SK-MEL-5 (cell line): ENCODE results near the gene ZDHHC22. TPM values are rescaled to one million over a fixed set of nuclear protein-coding genes. Genes with fewer than 3 reads are reported as not detected.
A peak's percentile ranks its signal among the peaks of the same experiment; 100 is the strongest.

Source experiments
- DNase-seq: peaks from one replicate; pipeline ENCODE4 v3.0.0-alpha.2; 2016; ENCODE audit warnings: low read depth, low spot score
- in situ Hi-C: cut with HindIII; loops from 2 replicates; pipeline ENCODE4 v1.10.0; 2016; ENCODE audit warnings: low sequenced_read_pairs, high pct_unique_total_duplicates, low pct_unique_long_range_greater_than_20kb
- total RNA-seq: library from RNA; depleted of rRNA; stranded (reverse); fragments of >200 nt; shearing (Covaris generic); gene quantifications from 2 replicates; pipeline ENCODE4 v1.2.3, GENCODE V29; 2014

ZDHHC22 gene
- total RNA-seq, 1 experiment from 2014 or later = 0.13 TPM

- in situ Hi-C loops = no loop called here
Observed at GRCh38 chr14:77170045-77170444, 28.5 kb upstream of the ZDHHC22 start.

GRCh38 chr14:77161011-77161410 is 19.4 kb upstream of the ZDHHC22 start:
- no peak for DNase-seq
- in situ Hi-C loops = no loop called here

More at GRCh38 chr14:77170045-77170444, 28.5 kb upstream of the ZDHHC22 start:
- no peak for DNase-seq

GRCh38 chr14:77158882-77159255 is 17.3 kb upstream of the ZDHHC22 start:
- DNase-seq = no peak
- in situ Hi-C loops = no loop called here

- in situ Hi-C loops = no loop called here
- DNase-seq = no peak
Observed at GRCh38 chr14:77158175-77158881, 16.7 kb upstream of the ZDHHC22 start.

- DNase-seq = no peak
- in situ Hi-C loops = no loop called here
Observed at GRCh38 chr14:77157740-77158139, 16.1 kb upstream of the ZDHHC22 start.

DNA sequence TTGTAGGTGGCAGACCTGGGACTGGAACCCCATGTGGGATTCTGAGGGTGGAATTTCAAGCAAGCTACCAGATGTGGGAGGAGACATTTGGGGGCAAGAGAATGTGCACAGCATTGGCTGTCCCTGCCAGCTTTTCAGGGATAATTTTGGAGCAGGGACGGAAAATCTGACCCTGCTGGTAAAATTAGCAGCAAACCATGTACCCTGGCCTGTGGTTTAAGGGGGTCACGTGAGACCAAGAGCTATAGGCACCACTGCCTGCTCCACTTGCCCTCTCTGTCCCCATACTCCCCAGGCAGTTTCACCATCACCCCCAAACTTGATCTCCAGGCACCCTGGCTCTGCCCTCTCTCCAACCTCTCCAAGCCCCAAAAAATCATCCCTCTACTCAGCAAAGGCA is 13.5 kb upstream of the ZDHHC22 start:
- no peak for DNase-seq
- in situ Hi-C loops = no loop called here

DNA sequence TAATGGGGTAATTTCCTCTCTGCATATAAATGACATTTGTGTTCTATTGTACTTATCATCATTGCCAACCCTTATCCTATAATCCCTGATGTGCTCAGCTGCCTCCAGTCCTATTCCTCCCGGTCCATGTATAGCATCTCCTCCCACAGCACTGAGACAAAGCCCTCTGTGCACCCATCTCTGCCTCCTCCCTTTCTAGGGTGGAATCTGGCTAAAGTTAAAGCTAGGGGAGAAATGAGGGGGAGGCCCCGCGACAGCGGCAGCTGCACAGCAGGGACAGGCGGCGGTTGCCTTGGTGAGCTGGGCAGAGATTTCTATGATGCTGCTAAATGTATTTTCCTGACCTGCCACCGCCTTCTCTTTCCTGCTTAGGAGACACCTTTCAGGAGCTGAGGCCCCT is 12.8 kb upstream of the ZDHHC22 start:
- in situ Hi-C loops = no loop called here
- DNase-seq = no peak

DNA sequence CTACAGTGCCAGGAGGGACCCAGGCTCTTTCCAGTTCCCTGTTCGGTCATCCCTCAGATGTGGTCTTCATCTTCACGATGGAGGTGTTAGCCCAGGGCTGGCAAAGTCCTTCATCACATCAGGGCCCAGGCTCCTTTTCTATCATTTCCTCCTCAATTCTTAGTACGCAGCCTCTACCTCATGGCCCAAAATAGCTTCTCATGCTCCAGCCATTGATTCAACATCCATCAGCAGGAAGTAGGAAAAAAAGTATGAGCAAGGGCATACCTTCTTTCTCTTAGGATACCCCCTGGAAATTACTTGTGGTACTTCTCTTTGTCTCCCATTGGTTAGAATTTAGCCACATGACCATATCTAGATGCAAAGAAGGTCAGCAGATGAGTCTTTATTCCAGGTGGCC is 12.2 kb upstream of the ZDHHC22 start:
- no peak for DNase-seq
- in situ Hi-C loops = no loop called here

DNA sequence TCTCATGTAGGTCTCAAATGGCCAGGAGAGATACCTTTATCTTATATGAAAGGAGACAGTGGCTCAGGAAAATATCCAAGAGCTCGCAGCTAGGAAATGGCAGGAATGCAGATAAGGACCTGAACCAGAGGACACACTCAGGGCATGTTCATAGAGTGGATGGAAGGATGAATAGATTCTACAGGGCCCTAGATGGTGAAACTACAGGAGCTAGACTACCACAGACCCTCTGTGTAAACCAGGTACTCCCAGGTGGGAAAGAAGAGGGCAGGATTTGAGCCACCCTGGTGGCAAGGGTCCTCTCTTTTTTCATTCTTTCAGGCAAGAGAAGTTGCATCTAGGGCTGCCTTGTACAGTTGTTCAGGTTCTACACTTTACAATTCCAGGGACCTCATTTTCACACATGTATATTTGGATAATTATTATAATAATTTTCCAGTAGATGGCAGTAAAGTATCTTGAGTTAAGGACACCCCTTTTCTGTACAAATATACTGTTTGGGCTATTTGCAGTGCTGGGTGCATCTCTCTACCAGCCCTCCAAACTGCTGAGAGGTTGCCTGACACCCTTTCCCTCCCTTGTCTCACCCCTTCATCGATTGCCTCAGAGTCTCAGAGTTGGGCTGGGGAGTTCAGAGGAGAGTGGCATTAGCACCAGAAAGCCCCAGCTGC is 10.5 kb upstream of the ZDHHC22 start:
- in situ Hi-C loops = no loop called here
- peak; percentile 48 for DNase-seq

DNA sequence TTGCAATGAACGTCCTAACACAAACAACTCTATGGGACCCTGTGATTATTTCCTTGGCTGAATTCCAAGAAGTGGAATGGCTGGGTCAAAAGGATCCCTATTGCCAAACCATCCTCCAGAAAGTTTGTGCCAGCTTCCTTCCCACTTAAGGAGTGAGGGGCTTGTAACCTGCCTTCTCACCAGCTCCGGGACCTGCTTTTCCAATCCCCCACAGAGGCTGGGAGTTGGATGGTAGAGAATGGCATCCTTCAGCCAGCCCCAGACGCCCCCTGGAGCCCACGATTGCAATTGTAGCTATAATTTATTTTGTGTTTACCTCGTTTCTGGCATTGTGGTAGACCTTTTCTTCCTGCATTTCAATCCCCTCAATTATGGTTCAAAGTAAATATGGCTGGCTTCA is 9.7 kb upstream of the ZDHHC22 start:
- in situ Hi-C loops = no loop called here
- peak; percentile 51 for DNase-seq

DNA sequence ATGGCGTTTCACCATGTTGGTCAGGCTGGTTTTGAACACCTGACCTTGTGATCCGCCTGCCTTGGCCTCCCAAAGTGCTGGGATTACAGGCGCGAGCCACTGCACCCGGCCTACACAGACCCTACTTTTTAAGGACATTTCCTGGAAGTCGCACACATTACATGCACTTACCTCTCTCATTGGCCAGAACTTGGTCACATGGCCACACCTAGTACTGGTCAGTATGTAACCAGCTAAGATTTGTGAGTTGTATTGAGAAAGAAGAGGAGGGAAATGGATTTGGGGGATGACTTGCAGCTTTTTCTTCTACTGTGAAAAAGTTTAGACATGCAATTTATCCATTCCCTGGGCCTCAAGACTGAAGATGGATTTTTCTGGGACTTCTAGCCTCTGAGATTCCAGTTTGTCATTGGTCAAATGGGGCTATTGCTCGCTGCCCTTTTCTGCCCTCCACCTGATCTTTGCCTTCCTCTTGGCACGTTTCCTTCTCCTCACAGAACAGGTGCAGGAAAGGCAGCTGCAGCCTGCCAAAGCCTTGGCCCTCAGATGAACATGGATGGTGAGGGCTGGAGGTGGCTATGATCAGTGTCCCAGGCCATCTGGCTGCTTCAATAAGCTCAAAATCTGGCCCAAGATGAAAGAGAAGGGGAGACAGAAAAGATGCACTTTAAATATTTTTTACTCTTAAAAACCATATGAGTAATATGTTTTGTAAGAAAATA is 7.1 kb upstream of the ZDHHC22 start:
- in situ Hi-C loops = no loop called here
- peak; percentile 27 for DNase-seq

GRCh38 chr14:77145975-77146740 is 4.6 kb upstream of the ZDHHC22 start:
- in situ Hi-C loops = no loop called here
- DNase-seq = no peak

DNA sequence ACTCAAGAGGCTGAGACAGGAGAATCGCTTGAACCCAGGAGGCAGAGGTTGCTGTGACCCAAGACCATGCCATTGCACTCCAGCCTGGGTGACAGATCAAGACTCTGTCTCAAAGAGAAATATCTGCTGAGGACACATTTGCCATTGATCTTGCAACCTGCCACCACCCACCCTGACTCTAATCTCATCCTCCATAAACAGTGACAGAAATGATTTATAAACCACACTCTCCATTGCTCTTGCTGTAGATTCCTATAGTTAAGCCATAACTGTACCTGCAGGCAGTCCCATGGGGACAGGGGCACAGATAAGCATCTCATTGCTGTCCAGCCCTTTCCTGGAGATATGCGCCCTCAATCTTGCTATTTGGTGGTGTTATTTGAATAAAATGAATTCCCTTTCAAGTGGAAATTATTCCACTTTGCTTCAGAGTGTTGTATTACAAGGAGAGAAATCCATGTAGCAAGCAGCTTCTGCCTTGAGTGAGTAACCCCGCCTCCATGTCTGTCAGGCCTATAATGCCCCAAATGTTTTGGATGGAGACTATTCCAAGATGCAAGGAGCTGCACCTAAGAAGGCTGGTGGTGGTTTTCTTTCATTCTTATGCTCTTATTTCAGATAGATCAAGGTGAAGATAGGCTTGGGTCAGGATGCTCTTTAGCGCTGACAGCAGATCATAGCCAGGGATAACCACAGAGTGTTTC is 3.0 kb upstream of the ZDHHC22 start:
- in situ Hi-C loops = no loop called here
- no peak for DNase-seq

DNA sequence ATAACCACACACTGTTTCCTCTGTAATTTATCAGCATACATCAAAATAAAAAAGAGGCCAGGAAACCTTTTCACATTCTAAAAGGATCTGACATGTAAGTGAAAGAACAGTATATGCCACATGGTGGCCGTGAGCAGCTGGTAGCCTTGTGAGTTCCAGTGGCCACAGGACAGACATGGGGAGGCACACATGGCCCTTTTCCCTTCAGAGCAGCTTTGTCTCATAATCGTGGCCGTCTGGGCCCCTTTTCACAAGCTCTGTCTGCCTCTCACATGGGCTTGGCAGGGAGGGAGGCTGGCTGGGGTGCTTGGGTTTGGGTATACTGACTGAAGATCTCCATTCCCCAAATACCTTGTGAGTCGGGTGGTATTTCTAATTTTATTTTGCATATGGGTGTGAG is 1.5 kb upstream of the ZDHHC22 start:
- in situ Hi-C loops = no loop called here
- DNase-seq = peak; percentile 13

DNA sequence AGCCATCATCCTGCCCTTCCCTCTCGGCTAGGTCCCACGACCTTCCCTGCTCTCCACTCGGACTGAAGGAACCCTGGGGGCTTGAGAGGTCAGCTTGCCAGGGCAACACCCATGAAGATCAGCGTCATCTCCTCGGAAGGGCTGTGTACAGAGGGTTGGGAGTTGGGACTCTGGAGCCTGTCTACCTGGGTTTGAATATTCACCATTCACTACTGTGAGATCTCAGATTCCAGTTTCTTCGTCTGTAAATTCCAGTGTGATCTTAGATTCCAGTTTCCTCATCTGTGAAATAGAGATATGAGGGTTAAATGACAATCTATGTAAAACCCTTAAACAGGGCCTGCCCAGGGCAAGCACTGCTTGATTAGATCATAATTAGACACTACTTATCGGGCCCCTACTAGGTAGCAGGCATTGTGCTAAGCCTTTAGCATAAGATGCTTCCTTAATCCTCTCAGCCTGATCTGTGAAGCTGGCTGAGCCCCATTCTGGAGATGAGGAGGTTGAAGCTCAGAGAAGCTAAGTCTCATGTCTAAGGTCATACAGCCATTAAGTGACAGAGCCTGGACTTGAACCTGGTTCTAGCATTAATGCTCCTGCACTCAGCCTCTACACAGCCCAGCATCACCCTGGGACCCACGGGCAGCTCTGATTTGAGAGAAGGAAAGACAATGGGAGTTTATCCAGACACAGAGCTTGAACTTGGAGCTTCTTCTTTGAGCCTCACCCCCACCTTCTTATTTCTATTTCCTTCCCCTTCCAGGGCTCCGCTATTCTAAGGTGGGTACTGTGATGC is 612 bp upstream of the ZDHHC22 start:
- DNase-seq = no peak
- in situ Hi-C loops = no loop called here

- in situ Hi-C loops = no loop called here
- DNase-seq = no peak
Observed at GRCh38 chr14:77140359-77141213, 1.0 kb downstream of the ZDHHC22 start.
